HFF-Myc (cell line): Measurements from ENCODE around the gene MS4A15.
"Not testable (repeated sequence)": the region's sequence is repeated elsewhere in the genome, so short reads cannot be mapped to it uniquely, and the experiment has no call there.

Source experiments
- DNase-seq: peaks from one replicate; pipeline ENCODE4 v3.0.0-alpha.2; 2011; ENCODE audit warnings: low read depth; ENCODE audit errors: extremely low read depth
- H3K4me3 ChIP-seq: replicated peaks from 2 replicates; pipeline ENCODE4 v1.5.1; 2011; ENCODE audit warnings: low read depth, mild to moderate bottlenecking, control low read depth, low read length
- CTCF ChIP-seq: IDR thresholded peaks from 2 replicates; pipeline ENCODE4 v1.5.1; 2012; ENCODE audit warnings: mild to moderate bottlenecking, low read depth, low read length, control low read depth; ENCODE audit errors: missing control alignments

Gene MS4A15

GRCh38 chr11:60750911-60751310 is 5.8 kb upstream of the MS4A15 start:
- DNase-seq: no peak
- no peak overlapping the region for H3K4me3 ChIP-seq
- TF ChIP-seq CTCF: no peak

DNA sequence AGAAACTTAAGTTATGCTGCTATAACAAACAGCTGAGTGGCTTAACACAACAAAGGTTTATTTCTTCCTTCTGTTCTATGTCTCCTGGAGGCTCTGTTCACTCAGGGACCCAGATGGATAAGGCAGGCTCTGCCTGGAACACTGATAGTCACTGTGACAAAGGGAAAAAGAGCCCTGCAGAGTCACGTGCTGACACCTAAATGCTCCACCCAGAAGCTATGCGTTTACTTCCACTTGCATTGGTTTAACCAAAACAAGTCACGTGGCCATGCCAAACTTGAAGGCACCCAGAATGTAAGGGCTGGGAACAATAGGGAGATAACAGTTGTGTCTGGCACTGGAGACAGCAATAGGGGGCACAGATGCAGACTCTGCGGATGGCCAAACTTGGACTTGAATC is 3.4 kb upstream of the MS4A15 start:
- TF ChIP-seq CTCF: no peak
- no peak for DNase-seq
- no peak overlapping the region for H3K4me3 ChIP-seq

- no peak for TF ChIP-seq CTCF
- no peak for DNase-seq
Observed at GRCh38 chr11:60754887-60755286, 1.8 kb upstream of the MS4A15 start.

DNA sequence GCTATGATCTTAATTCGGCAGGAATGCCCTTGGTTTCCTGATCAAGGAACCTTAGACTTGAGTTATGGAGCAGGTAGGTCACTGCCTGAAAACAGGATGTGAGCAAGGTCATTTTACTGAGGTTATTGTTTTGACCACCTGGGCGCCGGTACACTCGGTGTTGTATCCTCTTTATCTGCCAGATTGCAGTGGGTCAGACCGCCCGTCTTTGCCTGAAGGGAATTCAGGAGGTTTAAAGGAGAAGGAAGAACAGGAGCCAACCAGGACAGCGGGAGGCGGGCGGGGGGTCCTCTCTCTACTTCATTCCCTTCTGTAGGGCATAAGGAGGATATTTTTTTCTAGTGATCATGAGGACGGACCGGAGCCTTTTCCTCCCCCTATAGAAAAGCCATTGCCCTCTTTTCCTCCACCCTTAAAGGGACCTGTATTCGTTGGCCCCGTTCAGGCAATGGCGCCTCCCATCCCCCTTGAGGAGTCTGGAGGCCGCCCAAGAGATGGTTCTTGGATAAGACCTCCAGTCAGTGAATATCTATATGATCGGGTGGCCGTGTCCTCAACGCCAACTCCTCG is 649 bp downstream of the MS4A15 start:
- H3K4me3 ChIP-seq: no peak overlapping the region
- no peak for TF ChIP-seq CTCF
- DNase-seq: no peak

More at GRCh38 chr11:60754887-60755286, 1.8 kb upstream of the MS4A15 start:
- H3K4me3 ChIP-seq: no peak overlapping the region

DNA sequence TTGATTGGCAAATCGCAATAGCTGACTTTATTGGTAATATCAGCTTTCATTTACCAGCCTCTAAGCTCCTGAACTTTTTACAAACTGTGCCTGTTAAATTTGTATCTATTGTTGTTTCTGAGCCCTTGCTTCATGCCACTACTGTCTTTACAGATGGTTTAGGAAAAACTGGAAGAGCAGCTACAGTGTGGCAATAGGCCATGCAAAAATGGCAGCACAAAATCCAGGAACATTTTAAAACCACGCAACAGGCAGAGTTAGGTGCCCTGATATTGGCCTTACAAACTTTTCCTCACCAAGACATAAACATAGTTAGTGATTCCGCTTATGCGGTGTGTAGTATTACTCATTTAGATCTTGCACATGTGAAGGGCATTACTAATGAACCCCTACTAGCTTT is 2.0 kb downstream of the MS4A15 start:
- not testable (repeated sequence) for H3K4me3 ChIP-seq, DNase-seq

DNA sequence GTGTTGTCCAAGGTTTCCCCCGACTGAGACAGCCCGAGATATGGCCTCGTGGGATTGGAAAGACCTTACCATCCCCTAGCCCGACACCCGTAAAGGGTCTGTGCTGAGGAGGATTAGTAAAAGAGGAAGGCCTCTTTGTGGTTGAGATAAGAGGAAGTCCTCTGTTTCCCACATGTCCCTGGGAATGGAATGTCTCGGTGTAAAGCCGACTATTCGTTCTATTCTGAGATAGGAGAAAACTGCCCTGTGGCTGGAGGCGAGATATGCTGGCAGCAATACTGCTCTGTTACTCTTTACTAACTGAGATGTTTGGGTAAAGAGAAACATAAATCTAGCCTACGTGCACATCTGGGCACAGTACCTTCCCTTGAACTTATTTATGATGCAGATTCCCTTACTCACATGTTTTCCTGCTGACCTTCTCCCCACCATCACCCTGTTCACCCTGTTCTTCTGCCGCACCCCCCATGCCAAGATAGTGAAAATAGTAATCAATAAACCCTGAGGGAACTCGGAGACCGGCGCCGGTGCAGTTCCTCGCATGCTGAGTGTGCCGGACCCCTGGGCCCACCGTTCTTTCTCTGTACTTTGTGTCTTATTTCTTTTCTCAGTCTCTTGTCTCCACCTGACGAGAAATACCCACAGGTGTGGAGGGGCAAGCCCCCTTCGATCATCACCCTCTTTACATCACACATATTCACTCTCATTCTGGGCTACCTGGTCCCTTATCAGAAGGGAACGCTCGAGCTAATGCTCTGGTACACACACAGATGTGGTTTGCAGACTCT is 3.0 kb downstream of the MS4A15 start:
- H3K4me3 ChIP-seq, DNase-seq: not testable (repeated sequence)

GRCh38 chr11:60761436-60762190 is 4.9 kb downstream of the MS4A15 start:
- no peak overlapping the region for H3K4me3 ChIP-seq
- no peak for DNase-seq
- TF ChIP-seq CTCF: no peak
